CD4-positive, alpha-beta T cell (primary cell): Measurements from ENCODE around the gene ZMIZ2. TPM values are rescaled to one million over a fixed set of nuclear protein-coding genes. Genes with fewer than 3 reads are reported as not detected.

Experiments used
- ATAC-seq: fragments of 200-7000 bp; cut with Tn5 transposase; one replicate; pipeline ENCODE4 v1.10.0; 2022; ENCODE audit warnings: mild to moderate bottlenecking; ENCODE audit not compliant: poor library complexity
- CTCF ChIA-PET: fragments of 350-600 bp; sonication (Branson Sonifier 250); formaldehyde crosslinking; loops from one replicate; lab custom pipeline; 2021; ENCODE audit warnings: antibody characterized with exemption, inconsistent platforms; lab: Charles Lee
- POLR2A ChIA-PET: fragments of 350-600 bp; sonication (Branson Sonifier 250); formaldehyde crosslinking; loops from one replicate; lab custom pipeline; 2021; ENCODE audit warnings: antibody characterized with exemption, inconsistent platforms; lab: Charles Lee
- DNase-seq, 14 experiments: peaks; one replicate each; pipeline ENCODE4 v3.0.0-alpha.2; 2013 to 2020; ENCODE audit warnings: mixed read lengths in 2 of 14
- H3K27ac ChIP-seq, 2 donors: one replicate each; pipeline versions ENCODE4 v1.5.1 to v1.7.0; 2013; ENCODE audit warnings: low read length in 2 of 2, low read depth in 1 of 2, mild to moderate bottlenecking in 1 of 2
- H3K27me3 ChIP-seq, 2 experiments: 1 replicate in 1 of 2; 2 replicates in 1 of 2; pipeline versions ENCODE4 v1.6.1 to v1.7.0; 2013; ENCODE audit warnings: low read length in 2 of 2, control low read depth in 1 of 2, mild to moderate bottlenecking in 1 of 2, moderate library complexity in 1 of 2; ENCODE audit not compliant: insufficient read depth in 2 of 2, control insufficient read depth in 1 of 2
- H3K36me3 ChIP-seq: one replicate; pipeline ENCODE4 v1.6.1; 2013; ENCODE audit warnings: low read length, control low read depth; ENCODE audit not compliant: insufficient read depth
- H3K4me1 ChIP-seq: one replicate; pipeline ENCODE4 v1.6.1; 2013; ENCODE audit warnings: low read length, control low read depth; ENCODE audit not compliant: insufficient read depth
- H3K4me3 ChIP-seq: one replicate; pipeline ENCODE4 v1.5.1; 2013; ENCODE audit warnings: mild to moderate bottlenecking, low read length, moderate library complexity
- H3K9me3 ChIP-seq, 2 experiments: 1 replicate in 1 of 2; 2 replicates in 1 of 2; pipeline versions ENCODE4 v1.6.1 to v1.7.0; 2013; ENCODE audit warnings: low read length in 2 of 2, mild to moderate bottlenecking in 2 of 2, control low read depth in 1 of 2, moderate library complexity in 1 of 2; ENCODE audit not compliant: control insufficient read depth in 1 of 2, insufficient read depth in 1 of 2
- H3K27ac Mint-ChIP-seq: one replicate; pipeline ENCODE4 v1.8.0; 2020; ENCODE audit warnings: mixed read lengths
- H3K27me3 Mint-ChIP-seq: one replicate; pipeline ENCODE4 v1.8.0; 2021; ENCODE audit warnings: mixed read lengths
- H3K36me3 Mint-ChIP-seq: one replicate; pipeline ENCODE4 v1.8.0; 2021; ENCODE audit warnings: low read depth, mixed read lengths
- H3K4me1 Mint-ChIP-seq: one replicate; pipeline ENCODE4 v1.8.0; 2021; ENCODE audit warnings: low read depth, mixed read lengths
- H3K4me3 Mint-ChIP-seq: one replicate; pipeline ENCODE4 v1.8.0; 2020; ENCODE audit warnings: mild to moderate bottlenecking, mixed read lengths
- H3K9me3 Mint-ChIP-seq: one replicate; pipeline ENCODE4 v1.8.0; 2020; ENCODE audit warnings: mixed read lengths
- intact Hi-C, 2 experiments: fragments of 100-400 bp; cut with DNase I in 1 of 2; cut with micrococcal nuclease in 1 of 2; formaldehyde crosslinking; loops; one replicate each; pipeline versions ENCODE4 v1.15.1 to v1.9.0; 2023 to 2025; cut with DNase I, micrococcal nuclease
- total RNA-seq, 174 experiments: library from RNA in 2 of 174; stranded (reverse) in 2 of 174; gene quantifications; one replicate each; pipeline ENCODE4 v1.2.3 and lab custom pipeline; 2021 to 2026
- TF ChIP-seq, protein P1 (sequence below): fragments of 200-600 bp; IDR thresholded peaks from one replicate; pipeline ENCODE4 v1.8.0; 2022; ENCODE audit warnings: antibody characterized with exemption, mild to moderate bottlenecking

Gene ZMIZ2
- total RNA-seq, 2 experiments from 2014 or later = 81.5 to 82.0 TPM

DNA sequence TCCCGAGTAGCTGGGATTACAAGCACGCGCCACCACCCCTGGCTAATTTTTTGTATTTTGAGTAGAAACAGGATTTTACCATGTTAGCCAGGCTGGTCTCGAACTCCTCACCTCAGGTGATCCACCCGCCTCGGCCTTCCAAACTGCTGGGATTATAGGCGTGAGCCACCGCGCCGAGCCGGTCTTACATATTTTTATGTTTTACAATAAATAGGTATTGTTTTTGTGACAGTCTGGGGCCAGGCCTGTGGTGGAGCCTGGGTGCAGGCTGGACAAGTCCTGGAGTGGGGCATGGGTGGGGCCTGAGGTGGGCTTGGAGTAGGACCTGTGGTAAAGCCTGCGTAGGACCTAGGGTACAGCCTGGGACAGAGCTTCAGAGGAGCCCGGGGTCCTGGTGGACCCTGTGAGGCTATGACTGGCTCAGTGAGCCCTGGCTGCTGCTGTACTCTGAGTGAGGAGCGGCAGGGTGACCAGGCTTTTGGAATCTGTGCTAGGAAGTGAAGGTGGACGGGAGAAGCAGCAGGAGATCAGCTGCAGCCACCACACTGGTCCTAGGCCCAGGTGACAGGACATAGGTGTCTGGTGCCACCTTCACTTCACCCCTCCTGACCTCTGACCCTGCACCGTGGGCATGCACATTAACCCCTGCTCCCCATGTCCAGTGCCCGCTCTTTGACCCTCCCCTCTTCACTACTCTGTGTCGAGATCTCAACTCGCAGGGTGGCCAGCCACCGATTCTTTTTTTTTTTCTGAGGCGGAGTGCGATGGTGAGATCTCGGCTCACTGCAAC is 9.6 kb upstream of the ZMIZ2 start:
- Histone ChIP-seq H3K27me3 (no peaks in the 10 kb centered on the region), H3K36me3 (no peaks in the 10 kb centered on the region), H3K4me3 (no peak overlapping the region), H3K27ac (no peak overlapping the region), H3K4me1 (peaks cover 11% of the 10 kb centered on the region), H3K9me3 (no peaks in the 10 kb centered on the region)
- intact Hi-C loops = no loop called here
- H3K27me3 Mint-ChIP-seq = no peaks in the 10 kb centered on the region
- ATAC-seq (no peak), DNase-seq (no peak)
- no peaks in the 10 kb centered on the region for H3K36me3 Mint-ChIP-seq
- CTCF ChIA-PET = interaction anchor here (0.7 kb wide), 1 partner anchor 14 kb away, joined by 3 read pairs; no protein-coding TSS in a partner anchor
- POLR2A ChIA-PET = no interaction called here
- no peak overlapping the region for H3K27ac Mint-ChIP-seq
- no peaks in the 10 kb centered on the region for H3K9me3 Mint-ChIP-seq
- TF ChIP-seq, protein P1, sequence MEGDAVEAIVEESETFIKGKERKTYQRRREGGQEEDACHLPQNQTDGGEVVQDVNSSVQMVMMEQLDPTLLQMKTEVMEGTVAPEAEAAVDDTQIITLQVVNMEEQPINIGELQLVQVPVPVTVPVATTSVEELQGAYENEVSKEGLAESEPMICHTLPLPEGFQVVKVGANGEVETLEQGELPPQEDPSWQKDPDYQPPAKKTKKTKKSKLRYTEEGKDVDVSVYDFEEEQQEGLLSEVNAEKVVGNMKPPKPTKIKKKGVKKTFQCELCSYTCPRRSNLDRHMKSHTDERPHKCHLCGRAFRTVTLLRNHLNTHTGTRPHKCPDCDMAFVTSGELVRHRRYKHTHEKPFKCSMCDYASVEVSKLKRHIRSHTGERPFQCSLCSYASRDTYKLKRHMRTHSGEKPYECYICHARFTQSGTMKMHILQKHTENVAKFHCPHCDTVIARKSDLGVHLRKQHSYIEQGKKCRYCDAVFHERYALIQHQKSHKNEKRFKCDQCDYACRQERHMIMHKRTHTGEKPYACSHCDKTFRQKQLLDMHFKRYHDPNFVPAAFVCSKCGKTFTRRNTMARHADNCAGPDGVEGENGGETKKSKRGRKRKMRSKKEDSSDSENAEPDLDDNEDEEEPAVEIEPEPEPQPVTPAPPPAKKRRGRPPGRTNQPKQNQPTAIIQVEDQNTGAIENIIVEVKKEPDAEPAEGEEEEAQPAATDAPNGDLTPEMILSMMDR = no peak
- no peak overlapping the region for H3K4me3 Mint-ChIP-seq
- peaks cover 10% of the 10 kb centered on the region for H3K4me1 Mint-ChIP-seq

DNA sequence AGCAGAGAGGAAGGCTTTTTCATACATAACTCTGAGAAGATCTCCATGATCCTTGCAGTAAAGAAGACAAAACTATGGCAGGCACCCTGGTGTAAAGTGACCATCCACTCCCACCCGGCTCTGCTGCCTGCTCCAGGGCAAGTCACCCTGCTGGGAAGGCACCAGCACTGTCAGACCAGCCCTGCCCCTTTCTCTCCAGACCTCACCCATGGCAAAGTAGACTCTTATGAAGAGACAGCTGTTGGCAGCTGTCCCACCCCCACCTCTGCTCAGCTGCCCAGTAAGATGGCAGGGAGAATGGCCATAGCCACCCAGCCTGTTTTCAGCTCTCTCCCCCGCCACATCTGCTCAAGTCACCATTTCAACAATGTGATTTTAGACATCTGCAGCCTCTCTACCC is 8.6 kb upstream of the ZMIZ2 start:
- TF ChIP-seq, protein P1 = no peak
- ChIA-PET CTCF (interaction anchor here (0.7 kb wide), 1 partner anchor 13 kb away, joined by 3 read pairs; no protein-coding TSS in a partner anchor), POLR2A (interaction anchor here (0.5 kb wide), 1 partner anchor 489 kb away, joined by 4 read pairs; no protein-coding TSS in a partner anchor)
- Histone ChIP-seq H3K4me1 (peaks cover 11% of the 10 kb centered on the region), H3K9me3 (no peaks in the 10 kb centered on the region), H3K27ac (no peak overlapping the region), H3K36me3 (no peaks in the 10 kb centered on the region), H3K4me3 (no peak overlapping the region), H3K27me3 (no peaks in the 10 kb centered on the region)
- Mint-ChIP-seq H3K4me3 (no peak overlapping the region), H3K36me3 (no peaks in the 10 kb centered on the region), H3K27ac (no peak overlapping the region), H3K4me1 (peaks cover 10% of the 10 kb centered on the region), H3K27me3 (no peaks in the 10 kb centered on the region), H3K9me3 (no peaks in the 10 kb centered on the region)
- intact Hi-C loops = loop anchor here in 1 of 2 experiments (10.0 kb wide), 1 partner anchor 245 kb away; the partner anchor contains the start of gene NUDCD3
- DNase-seq (no peak), ATAC-seq (no peak)

- Histone ChIP-seq H3K36me3 (no peaks in the 10 kb centered on the region), H3K4me1 (peaks cover 12% of the 10 kb centered on the region), H3K27ac (no peak overlapping the region), H3K4me3 (no peak overlapping the region), H3K27me3 (no peaks in the 10 kb centered on the region), H3K9me3 (no peaks in the 10 kb centered on the region)
- Mint-ChIP-seq H3K27ac (no peak overlapping the region), H3K27me3 (no peaks in the 10 kb centered on the region), H3K4me1 (peaks cover 11% of the 10 kb centered on the region), H3K4me3 (no peak overlapping the region), H3K36me3 (no peaks in the 10 kb centered on the region), H3K9me3 (no peaks in the 10 kb centered on the region)
- CTCF ChIA-PET = no interaction called here
- POLR2A ChIA-PET = no interaction called here
- TF ChIP-seq, protein P1 = no peak
- ATAC-seq = no peak
- intact Hi-C loops = loop anchor here in 1 of 2 experiments (10.0 kb wide), 1 partner anchor 249 kb away; the partner anchor contains the start of gene NUDCD3
- DNase-seq = no peak
These were observed 4.9 kb upstream of the ZMIZ2 start for GRCh38 chr7:44743750-44744149.
